ENCODE data around the gene PGBD2.

The PGBD2 gene

GRCh38 chr1:248897412-248898337 is 8.4 kb upstream of the PGBD2 start:
- no peak overlapping the region for H3K4me3 ChIP-seq (ENCODE audit: low read depth, low read length)
- DNase-seq (ENCODE audit: low read depth): no peak
- no peak for TF ChIP-seq POLR2A (IDR thresholded peaks at IDR 0.05; ENCODE audit: extremely low read depth, insufficient read length)
- TF ChIP-seq CTCF (IDR thresholded peaks at IDR 0.05; ENCODE audit: low read depth, low read length): no peak
- TF ChIP-seq MAX (IDR thresholded peaks at IDR 0.05; ENCODE audit: low read depth, low read length): no peak
- no peak for TF ChIP-seq MYC (IDR thresholded peaks at IDR 0.05; ENCODE audit: low read depth, low read length)

GRCh38 chr1:248900637-248901036 is 5.4 kb upstream of the PGBD2 start:
- no peak for TF ChIP-seq CTCF (IDR thresholded peaks at IDR 0.05; ENCODE audit: low read depth, low read length)
- no peak for TF ChIP-seq MAX (IDR thresholded peaks at IDR 0.05; ENCODE audit: low read depth, low read length)
- TF ChIP-seq POLR2A (IDR thresholded peaks at IDR 0.05; ENCODE audit: extremely low read depth, insufficient read length): no peak
- no peak for TF ChIP-seq MYC (IDR thresholded peaks at IDR 0.05; ENCODE audit: low read depth, low read length)
- no peak for DNase-seq (ENCODE audit: low read depth)

GRCh38 chr1:248901578-248901977 is 4.5 kb upstream of the PGBD2 start:
- no peak overlapping the region for H3K4me3 ChIP-seq (ENCODE audit: low read depth, low read length)
- TF ChIP-seq MYC (IDR thresholded peaks at IDR 0.05; ENCODE audit: low read depth, low read length): no peak
- TF ChIP-seq POLR2A (IDR thresholded peaks at IDR 0.05; ENCODE audit: extremely low read depth, insufficient read length): no peak
- no peak for TF ChIP-seq CTCF (IDR thresholded peaks at IDR 0.05; ENCODE audit: low read depth, low read length)
- no peak for TF ChIP-seq MAX (IDR thresholded peaks at IDR 0.05; ENCODE audit: low read depth, low read length)
- no peak for DNase-seq (ENCODE audit: low read depth)

More at GRCh38 chr1:248900637-248901036, 5.4 kb upstream of the PGBD2 start:
- no peak overlapping the region for H3K4me3 ChIP-seq (ENCODE audit: low read depth, low read length)

- TF ChIP-seq MAX (IDR thresholded peaks at IDR 0.05; ENCODE audit: low read depth, low read length) (no peak), POLR2A (IDR thresholded peaks at IDR 0.05; ENCODE audit: extremely low read depth, insufficient read length) (no peak), CTCF (IDR thresholded peaks at IDR 0.05; ENCODE audit: low read depth, low read length) (no peak), MYC (IDR thresholded peaks at IDR 0.05; ENCODE audit: low read depth, low read length) (no peak)
- DNase-seq (ENCODE audit: low read depth): no peak
- no peak overlapping the region for H3K4me3 ChIP-seq (ENCODE audit: low read depth, low read length)
These were observed 1.4 kb upstream of the PGBD2 start for GRCh38 chr1:248904437-248905216.

GRCh38 chr1:248905662-248906008 is 400 bp upstream of the PGBD2 start:
- DNase-seq (ENCODE audit: low read depth): no peak
- TF ChIP-seq MAX (IDR thresholded peaks at IDR 0.05; ENCODE audit: low read depth, low read length) (no peak), CTCF (IDR thresholded peaks at IDR 0.05; ENCODE audit: low read depth, low read length) (no peak), MYC (IDR thresholded peaks at IDR 0.05; ENCODE audit: low read depth, low read length) (no peak), POLR2A (IDR thresholded peaks at IDR 0.05; ENCODE audit: extremely low read depth, insufficient read length) (no peak)
- peak overlapping the region; percentile 65 for H3K4me3 ChIP-seq (ENCODE audit: low read depth, low read length)
